Fibroblast of mammary gland (primary cell): ENCODE results near the gene CHD1.
A peak's percentile ranks its signal among the peaks of the same experiment; 100 is the strongest.

Source experiments
- DNase-seq: peaks from one replicate; pipeline ENCODE4 v3.0.0-alpha.2; 2010; ENCODE audit warnings: low read depth
- H3K4me3 ChIP-seq: 2 replicates; pipeline ENCODE4 v1.5.1; 2011; ENCODE audit warnings: low read depth, mild to moderate bottlenecking, low read length, moderate library complexity; ENCODE audit not compliant: control insufficient read depth
- CTCF ChIP-seq: conservative IDR thresholded peaks from 2 replicates; pipeline ENCODE4 v1.5.1; 2011; ENCODE audit warnings: low read depth, low read length, inconsistent platforms; ENCODE audit not compliant: control insufficient read depth, insufficient read depth

The CHD1 gene

GRCh38 chr5:98843481-98843880 lies 85.3 kb downstream of the CHD1 start:
- H3K4me3 ChIP-seq: no peak overlapping the region
- DNase-seq: no peak
- TF ChIP-seq CTCF: no peak

GRCh38 chr5:98840946-98841345 lies 87.9 kb downstream of the CHD1 start:
- no peak overlapping the region for H3K4me3 ChIP-seq
- DNase-seq: no peak
- TF ChIP-seq CTCF: no peak

GRCh38 chr5:98839469-98840383 lies 89.1 kb downstream of the CHD1 start:
- H3K4me3 ChIP-seq: no peak overlapping the region
- peak; percentile 44 for TF ChIP-seq CTCF
- peak; percentile 16 for DNase-seq

GRCh38 chr5:98836175-98836574 lies 92.6 kb downstream of the CHD1 start:
- no peak for DNase-seq
- TF ChIP-seq CTCF: no peak
- H3K4me3 ChIP-seq: no peak overlapping the region

- DNase-seq: no peak
- TF ChIP-seq CTCF: no peak
- no peak overlapping the region for H3K4me3 ChIP-seq
Measured at GRCh38 chr5:98827588-98828284, 101.1 kb downstream of the CHD1 start.

- TF ChIP-seq CTCF: peak; percentile 56
- H3K4me3 ChIP-seq: no peak overlapping the region
- DNase-seq: peak; percentile 60
Measured at GRCh38 chr5:98827161-98827560, 101.6 kb downstream of the CHD1 start.
